Measurements from ENCODE around the gene BPIFA1. TPM values are rescaled to one million over a fixed set of nuclear protein-coding genes. Genes with fewer than 3 reads are reported as not detected.

BPIFA1 gene
- total and polyA plus RNA-seq, 4 donors: 0.48 to 153 (median 36.4) TPM

DNA sequence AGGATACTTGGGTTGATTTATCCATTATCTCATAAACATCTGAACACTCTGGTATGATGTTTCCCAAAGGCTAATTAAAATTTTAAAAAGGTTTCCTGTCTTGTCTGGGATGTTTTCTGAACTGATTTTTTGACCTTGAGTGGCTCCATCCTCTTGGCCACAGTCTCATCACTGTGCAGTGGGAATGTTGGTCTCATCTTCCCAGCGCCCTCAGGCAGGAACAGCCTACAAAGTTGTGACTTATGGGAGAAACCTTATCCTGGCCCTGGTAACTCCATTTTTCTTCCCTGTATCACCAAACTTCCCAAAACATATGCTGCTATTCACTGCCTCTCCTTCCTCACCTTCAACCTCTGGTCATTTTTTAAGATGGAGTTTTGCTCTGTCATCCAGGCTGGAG is 25.4 kb upstream of the BPIFA1 start:
- H3K4me3 ChIP-seq: no peak overlapping the region
- peaks cover 0 to 4% (median 0%) of the 10 kb centered on the region in 5 donors for H3K4me1 ChIP-seq (ENCODE audit: control insufficient read depth in 5 of 5, insufficient read depth in 5 of 5, low read length in 5 of 5)
- TF ChIP-seq, protein P1, sequence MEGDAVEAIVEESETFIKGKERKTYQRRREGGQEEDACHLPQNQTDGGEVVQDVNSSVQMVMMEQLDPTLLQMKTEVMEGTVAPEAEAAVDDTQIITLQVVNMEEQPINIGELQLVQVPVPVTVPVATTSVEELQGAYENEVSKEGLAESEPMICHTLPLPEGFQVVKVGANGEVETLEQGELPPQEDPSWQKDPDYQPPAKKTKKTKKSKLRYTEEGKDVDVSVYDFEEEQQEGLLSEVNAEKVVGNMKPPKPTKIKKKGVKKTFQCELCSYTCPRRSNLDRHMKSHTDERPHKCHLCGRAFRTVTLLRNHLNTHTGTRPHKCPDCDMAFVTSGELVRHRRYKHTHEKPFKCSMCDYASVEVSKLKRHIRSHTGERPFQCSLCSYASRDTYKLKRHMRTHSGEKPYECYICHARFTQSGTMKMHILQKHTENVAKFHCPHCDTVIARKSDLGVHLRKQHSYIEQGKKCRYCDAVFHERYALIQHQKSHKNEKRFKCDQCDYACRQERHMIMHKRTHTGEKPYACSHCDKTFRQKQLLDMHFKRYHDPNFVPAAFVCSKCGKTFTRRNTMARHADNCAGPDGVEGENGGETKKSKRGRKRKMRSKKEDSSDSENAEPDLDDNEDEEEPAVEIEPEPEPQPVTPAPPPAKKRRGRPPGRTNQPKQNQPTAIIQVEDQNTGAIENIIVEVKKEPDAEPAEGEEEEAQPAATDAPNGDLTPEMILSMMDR (IDR thresholded peaks at IDR 0.05; ENCODE audit: control extremely low read depth, extremely low read depth): no peak
- peaks cover 0 to 3% (median 0%) of the 10 kb centered on the region in 3 donors for H3K27me3 ChIP-seq (ENCODE audit: control insufficient read depth in 3 of 3, insufficient read depth in 3 of 3, low read length in 2 of 3)
- no peak overlapping the region for H3K27ac ChIP-seq (ENCODE audit: low read depth in 1 of 2, low read length in 1 of 2)
- H3K9me3 ChIP-seq (ENCODE audit: control insufficient read depth in 4 of 4, insufficient read depth in 3 of 4, low read length in 3 of 4): peaks cover 0 to 5% (median 0%) of the 10 kb centered on the region in 4 donors
- H3K36me3 ChIP-seq (ENCODE audit: control insufficient read depth in 4 of 4, insufficient read depth in 4 of 4, low read length in 4 of 4): no peaks in the 10 kb centered on the region
- 57 to 92% methylated on average over 1 of the region's 1 CpG for WGBS, 2 donors
- DNase-seq (no peak), ATAC-seq (ENCODE audit: insufficient read depth, low FRiP score) (no peak)
- H3K9ac ChIP-seq (ENCODE audit: insufficient read depth in 1 of 2, low read length in 2 of 2): no peak overlapping the region

DNA sequence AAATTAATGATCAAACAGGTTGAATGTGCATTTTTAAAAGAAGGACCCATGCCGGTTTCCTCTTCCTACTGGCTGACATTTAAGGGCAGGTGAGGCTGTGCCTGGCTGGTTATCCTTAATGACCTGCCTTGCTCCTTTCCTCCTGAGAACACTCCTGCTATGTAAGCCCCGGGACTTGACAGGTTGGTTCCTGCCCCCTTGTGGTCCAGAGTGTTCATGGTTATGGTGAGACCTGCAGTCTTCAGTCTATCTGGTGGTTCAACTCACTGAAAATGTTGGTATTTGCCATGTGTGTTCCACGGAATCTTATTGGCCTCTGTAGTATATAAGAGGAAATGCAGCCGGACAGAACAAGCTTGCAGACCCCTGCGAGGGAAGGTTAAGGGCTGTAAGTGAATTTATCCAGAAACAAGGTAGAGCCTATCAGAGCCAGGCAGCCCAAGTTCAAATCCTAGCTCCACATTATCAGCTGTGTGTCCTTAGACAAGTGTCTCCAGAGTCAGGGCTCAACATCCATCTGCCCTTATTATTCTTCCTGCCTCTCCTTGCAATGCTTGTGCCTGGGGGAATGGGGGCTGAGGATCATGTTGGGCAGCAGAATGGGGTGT is 23.9 kb upstream of the BPIFA1 start:
- Histone ChIP-seq H3K4me1 (ENCODE audit: control insufficient read depth in 5 of 5, insufficient read depth in 5 of 5, low read length in 5 of 5) (peaks cover 0 to 2% (median 0%) of the 10 kb centered on the region in 5 donors), H3K36me3 (ENCODE audit: control insufficient read depth in 4 of 4, insufficient read depth in 4 of 4, low read length in 4 of 4) (no peaks in the 10 kb centered on the region), H3K27ac (ENCODE audit: low read depth in 1 of 2, low read length in 1 of 2) (no peak overlapping the region), H3K4me3 (no peak overlapping the region), H3K9ac (ENCODE audit: insufficient read depth in 1 of 2, low read length in 2 of 2) (no peak overlapping the region), H3K9me3 (ENCODE audit: control insufficient read depth in 4 of 4, insufficient read depth in 3 of 4, low read length in 3 of 4) (peaks cover 0 to 5% (median 0%) of the 10 kb centered on the region in 4 donors), H3K27me3 (ENCODE audit: control insufficient read depth in 3 of 3, insufficient read depth in 3 of 3, low read length in 2 of 3) (peaks cover 0 to 3% (median 0%) of the 10 kb centered on the region in 3 donors)
- TF ChIP-seq, protein P1 (IDR thresholded peaks at IDR 0.05; ENCODE audit: control extremely low read depth, extremely low read depth): peak; percentile 24
- DNase-seq (peak; percentile 18 to 51 (median 22)), ATAC-seq (ENCODE audit: insufficient read depth, low FRiP score) (no peak)
- 22 to 24% methylated on average over 5 of the region's 5 CpGs for WGBS, 2 donors

DNA sequence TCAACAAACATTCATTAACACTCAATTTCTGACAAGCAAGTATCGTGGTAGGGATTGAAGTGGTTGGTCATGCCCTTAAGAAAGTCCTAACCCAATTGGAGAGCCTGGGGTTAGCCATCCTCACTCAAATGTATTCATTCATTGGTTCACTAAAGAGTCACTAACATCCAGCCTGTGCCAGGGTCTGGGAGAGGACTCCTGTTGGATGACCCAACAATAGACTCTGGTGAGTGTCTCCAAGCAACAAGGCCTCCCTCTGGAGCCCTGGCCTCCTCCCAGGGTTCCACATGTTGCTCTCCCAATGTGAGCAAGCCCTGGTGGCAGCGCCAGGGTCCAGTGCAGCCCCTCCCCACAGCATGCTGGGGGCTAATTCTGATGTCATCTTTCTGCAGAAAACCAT is 18.7 kb upstream of the BPIFA1 start, which contains the start of gene BPIFA3:
BPIFA3 (plus strand) TSS at position 301 of the 400 bp plus-strand sequence. CDS start 185 bp downstream, outside the sequence.
- Histone ChIP-seq H3K4me3 (no peak within 1 kb of the TSS), H3K4me1 (ENCODE audit: control insufficient read depth in 5 of 5, insufficient read depth in 5 of 5, low read length in 5 of 5) (no peaks in the 10 kb centered on the region), H3K36me3 (ENCODE audit: control insufficient read depth in 4 of 4, insufficient read depth in 4 of 4, low read length in 4 of 4) (no peaks in the 10 kb centered on the region), H3K27ac (ENCODE audit: low read depth in 1 of 2, low read length in 1 of 2) (no peak within 1 kb of the TSS), H3K9ac (ENCODE audit: insufficient read depth in 1 of 2, low read length in 2 of 2) (no peak within 1 kb of the TSS), H3K9me3 (ENCODE audit: control insufficient read depth in 4 of 4, insufficient read depth in 3 of 4, low read length in 3 of 4) (peaks cover 0 to 3% (median 0%) of the 10 kb centered on the region in 4 donors), H3K27me3 (ENCODE audit: control insufficient read depth in 3 of 3, insufficient read depth in 3 of 3, low read length in 2 of 3) (no peaks in the 10 kb centered on the region)
- 78 to 85% methylated on average over 2 of the region's 2 CpGs for WGBS, 2 donors
- ATAC-seq (ENCODE audit: insufficient read depth, low FRiP score) (no peak), DNase-seq (no peak)
- TF ChIP-seq, protein P1 (IDR thresholded peaks at IDR 0.05; ENCODE audit: control extremely low read depth, extremely low read depth): no peak

All from lung (tissue), 12 donors.